ENCODE measurements around the gene RASGRF2. TPM values are rescaled to one million over a fixed set of nuclear protein-coding genes. Genes with fewer than 3 reads are reported as not detected.

The RASGRF2 gene
- total and polyA plus RNA-seq, 2 of the 8 experiments (the other 6 are each of a cell fraction or from before 2014, with no cell fraction given) = 2.6 to 29.5 TPM

GRCh38 chr5:80920333-80920732, 39.8 kb upstream of the RASGRF2 start (continued):
- no peak for TF ChIP-seq CTCF (IDR thresholded peaks at IDR 0.05; ENCODE audit: control extremely low read depth in 1 of 3, insufficient read depth in 1 of 3, low read depth in 1 of 3, low read length in 3 of 3)
- TF ChIP-seq KDM4A (IDR thresholded peaks at IDR 0.05; ENCODE audit: low read depth, low read length, severe bottlenecking) = no peak
- no peak for TF ChIP-seq SAP30 (IDR thresholded peaks at IDR 0.05; ENCODE audit: insufficient read depth, insufficient replicate concordance, low read length)
- TF ChIP-seq RFX5 (IDR thresholded peaks at IDR 0.05; ENCODE audit: borderline replicate concordance, low read depth, low read length) = no peak
- TF ChIP-seq TEAD4 (IDR thresholded peaks at IDR 0.05; ENCODE audit: low read depth, low read length) = no peak

Measured in H1 (cell line).